GM23338 (cell line): Measurements from ENCODE around the gene TTC28. TPM values are rescaled to one million over a fixed set of nuclear protein-coding genes. Genes with fewer than 3 reads are reported as not detected.

Experiments used
- ATAC-seq: fragments of 200-7000 bp; cut with Tn5 transposase; 3 replicates; pipeline ENCODE4 v1.9.1; 2020
- DNase-seq: peaks from one replicate; pipeline ENCODE4 v3.0.0-alpha.2; 2015; ENCODE audit warnings: low spot score
- H2AFZ ChIP-seq: fragments of 200-600 bp; sonication (generic); 2 replicates; pipeline ENCODE4 v1.8.0; 2016; ENCODE audit warnings: antibody characterized with exemption, mild to moderate bottlenecking, moderate library complexity
- H3F3A ChIP-seq: fragments of 200-600 bp; sonication (generic); replicated peaks from 2 replicates; pipeline ENCODE4 v1.8.0; 2017; ENCODE audit warnings: antibody characterized with exemption, mixed run types, low read depth
- H3K27ac ChIP-seq: fragments of 200-600 bp; sonication (generic); 2 replicates; pipeline ENCODE4 v1.6.1; 2016; ENCODE audit warnings: low read depth
- H3K27me3 ChIP-seq: fragments of 200-600 bp; sonication (generic); 2 replicates; pipeline ENCODE4 v1.8.0; 2016; ENCODE audit warnings: mild to moderate bottlenecking, mixed run types, moderate library complexity; ENCODE audit not compliant: insufficient read depth
- H3K36me3 ChIP-seq: fragments of 200-600 bp; sonication (generic); 2 replicates; pipeline ENCODE4 v1.8.0; 2016; ENCODE audit warnings: mild to moderate bottlenecking; ENCODE audit not compliant: insufficient read depth
- H3K4me1 ChIP-seq: fragments of 200-600 bp; sonication (generic); 2 replicates; pipeline ENCODE4 v1.8.0; 2016; ENCODE audit warnings: mild to moderate bottlenecking, moderate library complexity; ENCODE audit not compliant: insufficient read depth
- H3K4me2 ChIP-seq: fragments of 200-600 bp; sonication (generic); 2 replicates; pipeline ENCODE4 v1.7.1; 2017; ENCODE audit warnings: mixed run types
- H3K4me3 ChIP-seq: fragments of 200-600 bp; sonication (generic); 2 replicates; pipeline ENCODE4 v1.6.1; 2016; ENCODE audit warnings: mixed run types
- H3K79me2 ChIP-seq: fragments of 200-600 bp; sonication (generic); replicated peaks from 2 replicates; pipeline ENCODE4 v1.8.0; 2017; ENCODE audit warnings: mild to moderate bottlenecking; ENCODE audit not compliant: insufficient read depth
- H3K9me2 ChIP-seq: fragments of 200-600 bp; sonication (generic); 2 replicates; pipeline ENCODE4 v1.8.0; 2017; ENCODE audit not compliant: insufficient read depth
- H4K20me1 ChIP-seq: fragments of 200-600 bp; sonication (generic); replicated peaks from 2 replicates; pipeline ENCODE4 v1.8.0; 2017; ENCODE audit warnings: mild to moderate bottlenecking; ENCODE audit not compliant: insufficient read depth
- H3K27ac Mint-ChIP-seq: 2 replicates; pipeline ENCODE4 v1.8.0; 2020; ENCODE audit warnings: inconsistent platforms, mild to moderate bottlenecking, moderate library complexity, mixed read lengths
- H3K27me3 Mint-ChIP-seq: 3 replicates; pipeline ENCODE4 v1.8.0; 2022; ENCODE audit warnings: low read depth, mild to moderate bottlenecking, moderate library complexity, mixed read lengths, inconsistent platforms; ENCODE audit not compliant: insufficient read depth, poor library complexity
- H3K36me3 Mint-ChIP-seq: 3 replicates; pipeline ENCODE4 v1.8.0; 2021; ENCODE audit warnings: low read depth, mild to moderate bottlenecking, inconsistent platforms, moderate library complexity, mixed read lengths
- H3K4me1 Mint-ChIP-seq: 3 replicates; pipeline ENCODE4 v1.8.0; 2020; ENCODE audit warnings: mild to moderate bottlenecking, inconsistent platforms, mixed read lengths
- H3K4me3 Mint-ChIP-seq: 3 replicates; pipeline ENCODE4 v1.8.0; 2021; ENCODE audit warnings: moderate library complexity, mild to moderate bottlenecking, inconsistent platforms, mixed read lengths
- H3K9me3 Mint-ChIP-seq: 3 replicates; pipeline ENCODE4 v1.8.0; 2020; ENCODE audit warnings: moderate library complexity, mild to moderate bottlenecking, inconsistent platforms, mixed read lengths
- CREB1 ChIP-seq: fragments of 250-450 bp; sonication (Bioruptor Pico); IDR thresholded peaks from 2 replicates; pipeline ENCODE4 v1.5.0; 2020; ENCODE audit warnings: low read depth, mild to moderate bottlenecking, moderate library complexity
- CTCF ChIP-seq, 2 experiments: fragments of 200-600 bp in 1 of 2; sonication (generic) in 1 of 2; conservative IDR thresholded peaks; 2 replicates each; pipeline versions ENCODE4 v1.5.1 to v1.6.1; 2016 to 2017; ENCODE audit warnings: antibody characterized with exemption in 2 of 2, low read depth in 2 of 2, mild to moderate bottlenecking in 2 of 2, moderate library complexity in 1 of 2
- ETS1 ChIP-seq: IDR thresholded peaks from 2 replicates; pipeline ENCODE4 v1.6.1; 2016; ENCODE audit warnings: antibody characterized with exemption
- EZH2 ChIP-seq: fragments of 200-600 bp; sonication (generic); IDR thresholded peaks from one replicate; pipeline ENCODE4 v1.8.0; 2017; ENCODE audit warnings: antibody characterized with exemption, mild to moderate bottlenecking, low read depth; ENCODE audit not compliant: unreplicated experiment
- EZH2phosphoT487 ChIP-seq: fragments of 200-600 bp; sonication (generic); IDR thresholded peaks from one replicate; pipeline ENCODE4 v1.8.1; 2018; ENCODE audit warnings: antibody characterized with exemption; ENCODE audit not compliant: unreplicated experiment
- JUNB ChIP-seq: IDR thresholded peaks from one replicate; pipeline ENCODE4 v1.6.1; 2016; ENCODE audit warnings: antibody characterized with exemption; ENCODE audit not compliant: unreplicated experiment
- NANOG ChIP-seq: IDR thresholded peaks from 2 replicates; pipeline ENCODE4 v1.6.1; 2016; ENCODE audit warnings: antibody characterized with exemption, borderline replicate concordance
- POLR2AphosphoS5 ChIP-seq: IDR thresholded peaks from 2 replicates; pipeline ENCODE4 v1.6.1; 2016; ENCODE audit warnings: antibody characterized with exemption, low read depth
- REST ChIP-seq: IDR thresholded peaks from one replicate; pipeline ENCODE4 v1.6.1; 2018; ENCODE audit warnings: antibody characterized with exemption; ENCODE audit not compliant: unreplicated experiment
- STAT1 ChIP-seq: IDR thresholded peaks from one replicate; pipeline ENCODE4 v1.6.1; 2016; ENCODE audit warnings: antibody characterized with exemption; ENCODE audit not compliant: unreplicated experiment
- ZNF114 ChIP-seq: fragments of 250-450 bp; sonication (Bioruptor Pico); IDR thresholded peaks from 2 replicates; pipeline ENCODE4 v1.5.0; 2020; ENCODE audit warnings: mild to moderate bottlenecking, moderate library complexity
- ZNF331 ChIP-seq: fragments of 250-450 bp; sonication (Bioruptor Pico); IDR thresholded peaks from 2 replicates; pipeline ENCODE4 v1.5.0; 2020; ENCODE audit warnings: low read depth, mild to moderate bottlenecking, moderate library complexity
- polyA plus RNA-seq: library from polyadenylated mRNA; unstranded; fragments of >200 nt; fragmentation: Nextera tagmentation; extraction: Ambion mirVana; gene quantifications from 2 replicates; pipeline ENCODE4 v1.2.1, GENCODE V29; 2016
- total RNA-seq: library from RNA; depleted of rRNA; stranded (reverse); fragments of >200 nt; shearing (Covaris generic); gene quantifications from 2 replicates; pipeline ENCODE4 v1.2.3, GENCODE V29; 2014

The TTC28 gene
- total and polyA plus RNA-seq, 2 experiments from 2014 or later, result 4.5 to 16.1 TPM

- TF ChIP-seq EZH2 (no peak), JUNB (no peak), POLR2AphosphoS5 (no peak)
These were observed 21.2 kb downstream of the TTC28 start (continued) for GRCh38 chr22:28658448-28658847.

- Histone ChIP-seq H3K4me2 (no peak overlapping the region), H4K20me1 (no peaks in the 10 kb centered on the region), H3K4me3 (no peak overlapping the region), H3K79me2 (no peaks in the 10 kb centered on the region), H3K27ac (no peak overlapping the region; the same call in 1 of the 2 replicates), H3F3A (0 out of 2 replicates have a peak, but pooled peaks cover 3% of the 10 kb centered on the region), H3K36me3 (no peaks in the 10 kb centered on the region), H3K9me2 (no peaks in the 10 kb centered on the region), H3K27me3 (no peaks in the 10 kb centered on the region), H3K4me1 (no peaks in the 10 kb centered on the region), H2AFZ (no peak overlapping the region)
- peaks cover 3% of the 10 kb centered on the region; the same call in 1 of the 3 replicates for H3K36me3 Mint-ChIP-seq
- DNase-seq (no peak), ATAC-seq (no peak)
- no peak overlapping the region for H3K27ac Mint-ChIP-seq
- TF ChIP-seq STAT1 (no peak), EZH2phosphoT487 (no peak), JUNB (no peak), NANOG (no peak)
- H3K4me3 Mint-ChIP-seq, result no peak overlapping the region
- no peaks in the 10 kb centered on the region for H3K27me3 Mint-ChIP-seq
- no peaks in the 10 kb centered on the region; the same call in 2 of the 3 replicates for H3K4me1 Mint-ChIP-seq
- peaks cover 3% of the 10 kb centered on the region; the same call in 1 of the 3 replicates for H3K9me3 Mint-ChIP-seq
These were observed 23.5 kb downstream of the TTC28 start for GRCh38 chr22:28656181-28656580.

GRCh38 chr22:28650463-28650862 lies 29.2 kb downstream of the TTC28 start:
- H3K4me2 ChIP-seq, result no peak overlapping the region; the same call in 1 of the 2 replicates
- ATAC-seq (no peak), DNase-seq (no peak)
- Mint-ChIP-seq H3K27ac (no peak overlapping the region), H3K9me3 (peaks cover 3% of the 10 kb centered on the region; the same call in 1 of the 3 replicates), H3K4me3 (no peak overlapping the region), H3K4me1 (peaks cover 8% of the 10 kb centered on the region), H3K27me3 (no peaks in the 10 kb centered on the region), H3K36me3 (peaks cover 3% of the 10 kb centered on the region; the same call in 1 of the 3 replicates)
- no peaks in the 10 kb centered on the region for H4K20me1 ChIP-seq
- no peak overlapping the region for H2AFZ ChIP-seq
- no peaks in the 10 kb centered on the region for H3K36me3 ChIP-seq
- no peaks in the 10 kb centered on the region for H3K79me2 ChIP-seq
- no peak overlapping the region for H3K4me3 ChIP-seq
- H3K27me3 ChIP-seq, result no peaks in the 10 kb centered on the region
- H3K4me1 ChIP-seq, result 0 out of 2 replicates have a peak, but pooled peaks cover 5% of the 10 kb centered on the region
- H3K9me2 ChIP-seq, result no peaks in the 10 kb centered on the region; the same call in 1 of the 2 replicates
- no peak overlapping the region for H3K27ac ChIP-seq
- H3F3A ChIP-seq, result no peaks in the 10 kb centered on the region
- TF ChIP-seq NANOG (no peak), CREB1 (no peak), EZH2phosphoT487 (no peak), ZNF114 (no peak), CTCF (conservative IDR thresholded peaks at IDR 0.05; ENCODE audit: low read depth in 2 of 2) (no peak), REST (no peak), ZNF331 (CRISPR knock-in tag) (no peak), ETS1 (no peak), JUNB (no peak), STAT1 (no peak)
